ENCODE data around the gene EGFL7.

The EGFL7 gene

DNA sequence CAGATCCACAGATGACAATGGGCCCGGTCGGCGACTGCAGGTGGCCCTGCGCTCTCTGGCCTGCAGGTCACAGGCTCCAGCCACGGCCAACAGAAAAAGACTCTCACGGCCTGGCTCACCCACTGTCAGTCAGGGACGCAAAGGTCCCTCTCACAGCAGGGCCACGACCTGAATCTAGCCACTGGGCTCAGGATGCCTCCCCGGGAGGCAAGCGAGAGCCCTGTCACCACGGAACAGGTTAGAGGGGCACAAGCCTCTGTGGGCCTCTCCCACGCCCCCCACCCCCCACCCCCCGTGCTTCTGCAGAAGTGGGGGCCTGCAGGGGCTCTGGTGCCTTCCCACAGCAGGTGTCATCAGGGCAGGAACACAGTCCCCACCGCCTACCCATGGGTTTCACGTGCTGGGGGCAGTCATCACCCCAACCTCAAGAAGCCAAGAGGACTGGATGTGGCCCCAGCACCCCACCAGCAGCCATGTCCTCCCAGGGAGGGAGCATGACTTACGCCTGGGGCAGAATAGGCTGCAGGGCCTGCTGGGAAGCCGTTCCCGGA, 17.3 kb upstream of the EGFL7 start:
- no peak for DNase-seq

DNA sequence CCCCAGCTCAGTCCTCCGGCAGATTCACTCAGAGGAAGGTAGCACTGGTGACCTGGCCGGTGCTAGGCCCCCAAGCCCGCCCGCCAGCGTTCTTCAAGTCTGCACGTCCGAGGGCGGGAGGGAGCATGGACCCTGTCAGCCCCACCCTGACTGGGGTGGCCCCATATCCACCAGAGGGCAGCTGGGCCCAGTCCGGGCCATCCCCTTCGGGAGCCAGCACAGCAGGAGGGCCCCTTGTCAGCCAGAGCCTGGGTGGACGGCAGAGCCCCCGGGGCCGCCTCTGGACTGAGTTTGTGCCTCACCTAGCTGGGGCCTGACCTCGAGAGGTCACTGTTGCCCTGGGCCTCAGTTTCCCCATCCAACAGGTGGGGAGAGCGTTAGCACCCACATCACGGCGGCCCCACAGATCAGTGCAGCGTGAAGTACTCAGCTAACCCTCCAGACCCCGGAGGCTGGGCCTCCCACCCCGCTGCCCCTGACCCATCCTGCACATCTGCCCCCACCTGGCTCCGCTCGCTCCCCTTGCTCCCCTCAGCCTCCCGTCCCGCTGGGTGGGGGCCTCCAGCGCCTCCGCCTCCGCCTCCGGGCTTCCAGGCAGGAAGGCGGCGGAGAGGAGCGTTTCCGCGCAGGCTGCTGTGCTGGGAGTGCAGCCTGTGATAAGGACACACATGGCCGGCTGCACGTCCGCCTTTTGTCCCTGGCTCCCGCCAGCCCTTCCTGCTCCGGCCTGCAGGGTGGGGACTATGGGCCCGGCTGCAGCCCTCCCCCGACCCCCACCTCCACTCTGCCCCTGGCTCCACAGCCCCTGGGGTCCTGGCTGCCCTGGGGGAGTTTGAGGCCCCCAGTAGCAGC, 16.6 kb upstream of the EGFL7 start:
- DNase-seq, result no peak

DNA sequence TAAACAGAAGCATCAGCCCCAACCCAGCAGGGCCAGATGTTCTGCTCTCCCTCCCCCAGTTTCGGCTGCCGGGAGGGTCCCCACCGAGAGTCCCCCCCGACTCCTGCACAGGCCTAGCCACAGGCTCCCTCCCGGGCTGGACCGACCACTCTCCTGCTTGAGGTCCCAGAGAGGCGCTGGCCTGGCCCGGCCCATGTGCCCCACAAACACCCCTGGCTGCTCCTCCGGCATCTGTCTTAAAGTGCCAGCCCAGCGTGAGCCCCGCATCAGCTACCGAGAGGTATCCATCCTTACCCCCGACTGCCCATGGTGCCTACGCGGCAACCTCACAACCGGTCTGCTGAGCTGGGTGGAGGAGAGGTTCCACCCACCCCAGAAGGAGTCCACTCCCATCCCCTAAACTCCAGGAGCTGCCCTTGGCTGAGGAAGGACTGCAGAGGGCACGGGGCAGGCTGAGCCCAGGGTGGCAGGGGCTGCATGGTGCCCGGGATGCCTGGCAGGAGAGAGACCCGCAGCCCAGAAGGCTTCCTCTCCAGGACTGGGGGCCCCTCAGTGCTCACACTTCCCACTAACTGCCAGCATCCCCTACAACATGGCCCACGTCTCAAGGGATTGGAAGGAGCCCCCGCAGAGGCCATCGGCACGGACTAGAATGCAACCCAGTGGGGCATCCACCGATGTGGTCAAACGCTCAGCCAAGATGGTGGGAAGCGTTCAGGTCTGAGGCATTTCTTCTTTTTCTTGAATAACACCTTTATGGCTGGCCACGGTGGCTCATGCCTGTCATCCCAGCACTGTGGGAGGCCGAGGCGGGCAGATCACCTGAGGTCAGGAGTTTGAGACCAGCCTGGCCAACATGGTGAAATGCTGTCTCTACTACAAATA, 15.6 kb upstream of the EGFL7 start:
- DNase-seq, result no peak

DNA sequence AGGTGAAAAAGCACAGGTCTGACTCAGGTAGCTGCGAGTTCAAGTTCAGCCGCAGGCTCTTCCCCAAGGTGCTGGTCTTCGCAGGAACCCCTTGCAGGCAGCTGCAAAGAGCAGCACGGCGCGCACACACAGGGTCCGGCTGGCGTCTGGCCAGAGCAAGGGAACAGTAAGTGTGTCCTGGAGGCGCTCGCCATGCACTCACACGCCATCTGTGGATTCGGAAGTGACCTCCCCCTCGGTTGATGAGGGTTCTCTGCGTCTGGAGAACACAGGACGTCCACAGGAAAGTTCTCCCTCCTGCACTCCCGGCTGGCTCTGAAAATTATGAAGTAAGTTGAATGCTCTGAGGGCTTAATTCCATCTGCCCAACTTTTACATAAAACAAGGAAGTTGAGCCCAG, 14.0 kb upstream of the EGFL7 start:
- no peak for DNase-seq

DNA sequence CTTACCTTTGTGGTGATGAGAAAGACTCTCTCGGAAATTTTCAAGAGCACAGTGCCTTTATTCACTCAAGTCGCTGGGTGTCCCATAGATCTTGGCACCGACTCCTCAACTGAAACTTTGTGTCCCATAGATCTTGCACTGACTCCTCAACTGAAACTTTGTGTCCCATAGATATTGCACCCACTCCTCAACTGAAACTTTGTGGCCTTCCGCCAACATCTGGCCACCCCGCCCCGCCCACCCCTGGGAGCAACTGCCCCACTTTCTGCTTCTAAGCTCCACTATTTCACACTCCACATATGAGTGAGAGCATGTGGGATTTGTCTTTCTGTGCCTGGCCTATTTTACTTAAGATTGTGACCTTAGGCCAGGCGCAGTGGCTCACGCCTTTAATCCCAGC, 12.7 kb upstream of the EGFL7 start:
- no peak for DNase-seq

DNA sequence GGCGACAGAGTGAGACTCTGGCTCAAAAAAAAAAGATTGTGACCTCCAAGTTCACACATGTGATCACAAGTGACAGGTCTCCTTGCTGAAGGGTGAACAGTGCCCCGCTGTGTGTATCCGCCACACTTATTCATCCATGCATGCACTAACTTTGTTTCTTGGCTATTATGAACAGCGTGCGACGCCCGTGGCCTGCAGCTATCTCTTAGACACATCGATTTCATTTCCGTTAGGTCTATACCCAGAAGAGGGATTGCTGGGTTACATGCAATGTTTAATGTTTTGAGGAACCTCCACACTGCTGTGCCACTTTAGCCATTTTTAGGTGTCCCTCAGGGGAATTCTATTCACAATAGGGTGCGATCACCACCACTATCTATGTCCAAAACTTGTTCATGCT, 12.1 kb upstream of the EGFL7 start:
- DNase-seq, result no peak

DNA sequence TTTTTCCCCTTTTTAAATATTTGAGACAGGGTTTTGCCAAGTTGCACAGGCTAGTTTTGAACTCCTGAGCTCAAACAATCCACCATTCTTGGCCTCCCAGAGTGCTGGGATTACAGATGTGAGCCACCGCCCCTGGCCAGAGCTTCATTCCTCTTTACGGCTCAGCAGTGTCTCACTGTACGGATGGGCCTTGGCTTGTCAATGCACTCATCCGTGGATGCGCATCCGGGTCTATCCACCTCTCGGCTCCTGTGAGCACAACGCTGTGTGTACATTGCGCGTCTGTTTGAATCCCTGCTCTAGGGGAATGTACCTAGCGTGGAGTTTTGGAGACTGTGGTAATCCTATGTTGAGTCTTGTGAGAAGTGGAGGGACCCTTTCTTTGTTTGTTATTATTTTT, 10.9 kb upstream of the EGFL7 start:
- no peak for DNase-seq

DNA sequence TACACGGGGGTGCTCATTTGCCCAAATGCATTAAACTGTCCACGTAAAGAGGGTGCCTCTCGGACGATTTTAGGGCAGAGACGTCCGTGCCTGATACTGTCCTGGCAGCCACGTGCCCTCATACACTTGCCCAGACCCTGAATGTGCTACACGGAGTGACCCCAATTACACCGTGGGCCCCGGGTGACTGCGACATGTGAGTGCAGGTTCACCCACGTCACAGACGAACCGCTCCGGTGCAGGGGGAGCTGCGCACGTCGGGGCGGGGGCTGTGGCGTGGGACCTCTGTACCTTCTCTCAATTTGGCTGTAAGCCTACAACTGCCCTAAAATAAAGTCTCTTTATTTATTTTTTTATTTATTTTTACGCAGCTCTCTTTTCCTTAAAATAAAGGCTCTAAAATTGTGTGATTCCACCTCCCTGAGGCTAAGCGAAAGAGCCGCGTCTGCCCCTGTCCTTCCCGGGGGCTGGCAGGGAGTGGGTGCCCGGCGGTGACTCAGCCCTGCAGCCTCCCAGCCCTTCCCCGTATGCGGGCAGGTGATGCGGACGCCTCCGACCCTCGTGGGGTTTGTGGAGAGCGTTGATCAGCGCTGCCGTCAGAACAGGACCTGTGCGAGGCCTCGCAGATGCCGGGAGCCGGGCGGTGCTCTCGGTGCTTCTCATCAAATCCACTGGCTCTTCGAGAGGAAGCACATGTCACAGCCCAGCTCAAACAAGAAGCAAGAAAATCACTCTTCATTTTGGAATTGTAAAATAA, 9.2 kb upstream of the EGFL7 start:
- DNase-seq, result no peak

DNA sequence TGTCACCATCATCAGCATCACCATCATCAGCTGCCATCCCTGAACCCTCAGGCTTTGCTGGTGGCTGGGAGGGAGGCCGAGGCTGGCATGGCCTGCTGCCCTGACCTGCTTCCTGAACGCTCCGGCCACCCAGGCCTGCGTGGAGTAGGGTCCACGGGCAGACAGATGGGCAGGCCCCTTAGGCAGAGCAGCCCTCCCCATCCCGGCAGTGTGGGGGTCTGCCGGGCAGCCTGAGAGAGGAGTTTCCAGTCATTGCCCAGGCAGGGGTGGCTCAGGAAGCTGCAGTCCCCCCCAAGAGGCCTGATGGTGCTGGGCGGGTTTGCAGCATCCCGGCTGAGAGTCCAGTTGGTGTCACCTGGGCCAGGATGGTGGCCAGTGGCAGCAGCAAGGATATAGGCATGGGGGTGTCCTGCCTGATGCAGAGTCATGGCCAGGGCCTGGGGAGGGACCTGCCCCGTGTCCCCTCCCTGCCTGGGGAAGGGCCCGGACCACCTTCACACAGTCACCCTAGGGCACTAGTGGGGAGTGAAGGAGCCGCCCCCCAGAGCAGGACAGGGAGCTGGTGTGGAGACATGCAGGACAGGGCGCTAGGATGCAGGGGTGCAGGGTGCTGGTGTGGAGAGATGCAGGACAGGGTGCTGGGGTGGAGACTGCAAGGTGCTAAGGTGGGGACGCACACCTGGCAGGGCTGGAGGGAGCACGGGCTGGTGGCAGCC, 7.7 kb upstream of the EGFL7 start:
- DNase-seq, result no peak

DNA sequence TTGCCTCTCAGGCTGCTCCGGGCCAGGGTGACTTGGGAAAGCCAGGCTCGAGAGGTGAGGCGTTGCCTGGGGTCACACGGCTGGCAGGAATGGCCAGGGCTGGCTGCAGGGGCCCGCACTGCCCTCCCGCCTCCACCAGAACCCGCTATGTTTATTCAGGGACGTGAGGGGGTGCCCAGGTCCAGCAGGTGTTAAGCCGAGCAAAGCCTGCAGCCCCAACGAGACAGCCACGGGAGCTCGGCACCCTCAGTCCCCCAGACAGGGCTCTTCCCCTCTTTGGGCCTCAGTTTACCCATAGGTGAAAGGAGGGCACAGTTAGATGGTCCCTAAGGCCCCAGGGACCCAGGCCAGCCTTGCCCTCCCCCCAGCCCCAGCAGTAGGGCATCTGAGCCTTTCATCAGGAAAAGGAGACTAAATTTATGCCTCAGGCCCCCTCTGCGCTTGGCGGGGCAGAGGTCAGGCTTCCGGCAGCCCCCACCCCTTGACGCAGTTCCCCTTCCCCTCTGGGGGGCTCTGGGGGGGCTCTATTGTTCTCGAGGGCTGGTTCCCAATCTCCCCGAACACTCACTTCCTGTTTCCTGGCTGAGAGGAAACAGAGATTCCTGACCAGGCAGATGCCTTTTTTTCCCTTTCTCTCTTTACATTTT, 7.1 kb upstream of the EGFL7 start:
- DNase-seq, result no peak

DNA sequence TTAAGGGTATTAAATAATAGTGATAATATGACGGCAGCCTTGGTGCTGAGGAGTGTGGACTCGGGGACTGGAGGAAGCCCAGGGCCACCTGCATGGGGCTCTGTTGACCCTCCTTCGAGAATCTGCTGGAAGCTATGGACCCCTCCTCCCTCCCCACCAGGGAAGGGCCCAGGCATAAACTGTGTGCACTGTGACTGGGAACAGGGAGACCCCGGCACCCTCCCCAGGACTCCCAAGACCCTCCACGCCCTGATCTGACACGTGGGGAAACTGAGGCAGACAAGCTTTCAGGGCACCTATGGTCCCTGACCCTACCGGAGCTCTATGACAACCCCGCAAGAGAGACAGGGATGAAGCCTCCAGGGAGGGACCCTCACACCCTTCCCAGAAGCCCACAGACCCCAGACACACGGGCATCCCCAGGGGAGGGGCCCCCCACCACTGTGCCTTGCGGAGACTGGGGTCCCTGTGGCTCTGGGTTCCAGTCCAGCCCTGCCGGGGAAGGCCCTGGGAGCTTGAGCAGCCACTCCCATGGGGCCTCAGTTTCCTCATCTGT, 6.5 kb upstream of the EGFL7 start:
- DNase-seq, result no peak

DNA sequence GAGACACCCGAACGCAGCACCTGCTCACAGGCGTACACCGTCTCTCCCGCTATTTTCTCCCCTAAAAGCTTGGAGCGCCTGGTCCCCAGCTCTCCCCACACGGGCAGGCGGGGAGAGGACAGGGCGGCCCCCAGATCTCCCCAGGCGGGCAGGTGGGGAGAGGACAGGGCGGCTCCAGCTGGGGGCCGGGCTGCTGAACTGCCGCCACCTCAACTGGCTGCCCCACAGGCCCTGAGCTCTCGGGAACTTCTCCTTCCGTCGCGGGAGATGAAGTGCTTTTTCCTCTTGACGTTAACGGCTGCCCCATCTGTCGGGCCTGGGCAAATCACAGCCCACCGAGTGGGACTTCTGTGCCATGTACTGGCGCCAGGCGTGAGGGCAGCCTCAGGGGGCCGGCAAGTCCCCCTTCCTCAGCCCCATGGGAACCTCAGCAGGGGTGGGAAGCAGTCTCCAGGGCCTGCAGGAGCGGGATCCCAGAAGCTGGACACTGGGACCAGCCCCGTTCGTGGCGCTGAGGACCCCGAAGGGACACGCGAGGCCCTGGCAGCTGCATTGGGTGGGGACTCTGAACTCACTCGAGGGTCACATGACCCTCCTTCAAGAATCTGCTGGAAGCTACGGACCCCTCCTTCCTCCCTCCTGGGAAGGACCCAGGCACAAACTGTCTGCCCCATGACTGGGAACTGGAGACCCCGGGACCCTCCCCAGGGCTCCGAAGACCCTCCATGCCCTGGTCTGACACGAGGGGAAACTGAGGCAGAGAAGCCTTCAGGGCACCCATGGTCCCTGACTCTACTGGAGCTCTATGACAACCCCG, 5.7 kb upstream of the EGFL7 start:
- DNase-seq, result no peak

DNA sequence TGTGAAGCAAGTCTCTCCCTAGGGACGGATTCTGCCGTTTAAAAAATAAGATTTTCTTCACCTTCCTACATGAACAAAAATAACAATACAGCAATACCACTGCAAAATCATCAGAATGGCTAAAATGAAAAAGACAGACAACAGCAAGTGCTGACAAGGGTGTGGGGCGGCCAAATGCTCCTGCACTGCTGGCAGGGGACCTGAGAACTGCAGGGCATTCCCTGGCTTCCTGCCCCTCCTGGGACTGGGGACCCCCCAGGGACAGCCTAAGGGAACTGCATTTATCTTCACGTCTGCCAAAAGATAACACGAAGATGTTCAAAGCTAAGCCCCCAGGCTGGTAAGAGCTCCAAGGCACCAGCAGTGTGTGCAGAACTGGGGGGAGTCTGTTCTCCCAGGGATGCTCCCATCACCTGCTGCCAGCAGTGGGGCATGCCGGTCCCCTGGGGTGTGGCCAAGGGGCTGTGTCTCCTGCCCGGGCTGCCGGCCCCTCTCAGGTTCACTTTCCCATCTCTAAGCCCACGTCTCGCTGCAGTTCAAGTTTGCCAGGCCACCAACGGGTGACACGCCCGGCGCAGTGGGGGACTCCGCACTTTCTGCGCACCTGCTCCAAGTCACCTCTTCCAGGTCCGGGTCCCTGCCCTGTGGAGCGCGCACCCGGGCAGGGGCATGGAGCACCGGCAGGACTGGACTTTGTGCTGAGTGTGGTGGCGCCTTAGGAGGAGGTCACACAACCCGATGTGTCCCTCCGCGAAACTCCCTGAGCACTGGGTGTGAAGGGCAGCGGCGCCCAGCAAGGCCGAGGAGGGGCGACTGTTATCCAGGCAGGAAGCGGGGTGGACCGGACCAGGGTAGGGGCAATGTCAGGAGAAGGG, 4.5 kb upstream of the EGFL7 start:
- DNase-seq, result no peak

DNA sequence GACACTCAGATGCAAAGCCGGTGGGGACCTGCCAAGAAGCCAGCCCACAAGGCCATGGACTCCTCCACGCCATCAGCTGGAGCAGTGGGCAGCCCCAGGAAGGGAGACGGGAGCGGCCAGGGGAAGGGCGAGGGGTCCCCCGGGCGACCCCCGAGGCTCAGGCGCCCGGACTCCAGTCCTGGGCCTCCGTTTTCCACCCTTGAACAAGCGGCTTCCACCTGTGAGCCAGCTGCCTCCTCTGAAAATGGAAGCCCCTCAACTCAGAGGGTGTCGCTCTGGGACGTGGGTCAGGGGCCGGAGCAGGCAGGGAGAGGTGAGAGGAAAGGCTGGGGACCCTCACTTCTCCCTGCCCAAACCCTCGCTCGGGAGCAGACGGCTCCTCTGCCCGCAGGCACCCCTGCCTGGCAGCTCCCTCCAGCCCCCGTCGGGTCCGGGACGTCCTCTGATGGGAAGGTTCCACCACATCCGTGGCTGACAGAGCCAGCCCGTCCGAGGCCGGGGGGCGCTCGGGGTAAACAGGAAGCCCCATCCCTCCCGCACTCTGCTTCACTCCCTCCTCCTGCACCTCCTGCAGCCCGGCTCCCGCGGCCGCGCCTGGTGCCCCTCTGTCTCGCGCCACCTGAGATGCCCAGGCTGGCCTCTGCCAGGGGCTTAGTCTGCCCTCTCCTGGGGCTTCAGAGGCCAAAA, 3.7 kb upstream of the EGFL7 start:
- DNase-seq, result no peak

DNA sequence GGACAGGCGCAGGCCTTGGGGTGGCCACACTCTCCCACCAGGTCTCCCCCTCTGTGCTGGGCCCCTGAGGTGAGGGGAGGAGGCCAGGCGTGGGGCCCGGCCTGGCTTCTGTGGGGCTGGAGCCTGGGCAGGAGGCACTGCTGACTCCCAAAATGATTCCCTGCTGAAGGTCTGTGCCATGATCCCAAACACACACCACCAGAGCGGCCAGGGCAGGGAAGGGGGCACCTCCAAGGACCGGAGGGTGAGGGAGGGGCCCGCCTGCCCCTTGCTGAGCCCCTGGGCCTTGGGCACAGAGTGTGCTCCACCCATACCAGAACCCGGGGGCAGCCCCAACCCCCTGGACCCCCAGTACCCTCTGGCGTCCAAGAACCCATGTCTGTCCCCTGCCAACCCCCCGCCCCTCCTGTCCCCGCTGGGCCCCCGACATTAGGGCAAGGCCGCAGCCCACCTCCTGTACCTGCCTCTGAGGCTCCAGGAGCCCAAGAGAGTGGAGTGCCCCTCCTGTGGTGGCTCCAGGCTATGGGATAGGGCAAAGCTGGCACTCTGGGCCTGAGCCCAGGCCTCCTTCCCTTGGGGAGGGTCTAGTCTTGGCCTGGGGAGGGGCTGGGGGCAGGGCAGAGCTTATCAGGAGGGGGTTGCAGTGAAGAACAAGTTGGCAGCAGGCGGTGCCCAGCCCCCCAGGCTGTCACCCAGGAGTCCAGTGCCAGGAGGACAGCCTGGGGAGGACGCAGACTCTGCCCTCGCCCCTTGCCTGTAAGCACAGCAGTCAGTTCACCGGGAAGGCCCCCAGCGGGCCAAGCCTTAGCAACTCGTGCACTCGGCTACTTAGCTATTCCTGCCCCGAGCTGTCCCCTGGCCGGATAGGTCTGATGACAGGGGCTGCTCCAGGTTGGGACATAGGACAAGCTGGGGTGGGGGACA, 2.6 kb upstream of the EGFL7 start:
- no peak for DNase-seq

DNA sequence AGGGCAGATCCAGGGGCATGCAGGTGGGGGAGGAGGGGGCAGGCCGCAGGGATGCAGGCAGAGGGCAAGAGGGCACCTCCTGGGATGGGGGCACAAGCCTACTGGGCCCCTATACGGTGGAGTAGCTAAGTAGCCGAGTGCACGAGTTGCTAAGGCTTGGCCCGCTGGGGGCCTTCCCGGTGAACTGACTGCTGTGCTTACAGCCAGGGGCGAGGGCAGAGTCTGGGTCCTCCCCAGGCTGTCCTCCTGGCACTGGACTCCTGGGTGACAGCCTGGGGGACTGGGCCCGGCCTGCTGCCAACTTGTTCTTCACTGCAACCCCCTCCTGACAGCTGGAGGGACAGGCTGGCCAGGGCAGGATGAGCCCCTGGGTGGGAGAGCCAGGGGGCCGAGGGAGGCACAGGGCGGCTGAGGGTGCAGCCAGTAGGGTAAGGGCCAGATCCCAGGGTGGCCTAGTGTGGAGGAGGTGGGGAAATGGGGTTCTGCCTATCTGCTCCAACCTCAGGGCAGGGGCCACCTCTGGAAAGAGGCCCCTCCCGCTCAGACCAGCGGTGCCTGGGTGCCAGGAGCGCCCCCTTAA, 1.7 kb upstream of the EGFL7 start:
- DNase-seq, result no peak

DNA sequence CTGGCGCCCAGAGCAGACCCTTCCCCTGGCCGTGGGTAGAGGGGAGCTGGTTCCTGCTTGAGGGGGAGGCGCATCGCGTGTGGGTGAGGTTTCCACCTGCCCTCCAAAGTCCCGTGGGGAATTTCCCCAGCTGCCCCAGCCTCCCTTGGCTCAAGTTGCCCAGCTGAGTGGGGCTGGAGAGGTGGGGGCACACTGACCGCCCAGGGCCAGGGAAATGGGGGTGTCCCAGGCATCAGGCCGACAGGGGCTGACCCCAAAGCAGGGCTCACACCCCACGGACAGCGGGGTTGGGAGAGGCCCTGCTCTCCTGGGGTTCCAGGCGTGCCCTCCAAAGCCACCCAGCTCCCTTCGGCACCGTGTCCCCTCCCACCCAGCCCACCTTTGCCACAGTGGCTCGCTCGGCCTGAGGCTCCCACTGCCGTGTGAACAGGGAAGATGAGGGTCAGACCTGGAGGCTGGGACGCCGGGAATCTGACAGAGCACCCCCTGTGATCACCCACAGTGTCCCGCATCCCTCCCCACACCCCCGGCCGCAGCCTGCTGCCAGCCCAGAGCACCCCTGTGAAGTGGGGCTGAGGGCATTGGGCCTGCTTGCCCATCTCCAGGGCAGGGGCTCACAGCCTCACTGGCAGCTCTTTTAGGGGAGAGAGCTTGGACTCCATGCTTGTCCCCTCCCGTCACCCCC, 933 bp upstream of the EGFL7 start:
- DNase-seq, result no peak

Measured in NCI-H446 treated with DMSO at 0.1 percent for 48 hours (cell line).